ENCODE data around the gene FNTB. TPM values are rescaled to one million over a fixed set of nuclear protein-coding genes. Genes with fewer than 3 reads are reported as not detected.

The FNTB gene
- polyA plus RNA-seq, 1 donor from 2014 or later, result 6.7 TPM

DNA sequence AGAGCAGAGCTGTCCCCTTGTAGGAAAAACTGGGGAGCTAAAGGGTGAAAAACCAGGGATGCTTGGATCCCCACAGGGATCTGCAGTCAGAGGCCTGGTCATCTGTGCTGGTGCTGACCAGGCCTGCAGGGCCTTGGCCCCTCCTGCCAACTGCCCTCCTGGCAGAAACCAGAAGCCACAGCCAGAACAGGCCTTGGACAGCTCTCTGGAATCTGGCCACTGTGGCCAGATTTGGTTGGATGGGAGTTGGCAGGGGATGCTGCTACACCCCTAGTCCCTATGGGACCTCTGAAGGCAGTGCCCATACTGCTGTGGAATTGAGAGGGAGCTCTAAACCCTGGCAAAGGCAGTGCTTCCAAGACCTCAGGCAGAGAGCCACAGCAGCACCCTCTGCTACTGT lies 35.0 kb upstream of the FNTB start:
- Histone ChIP-seq H3K9ac (ENCODE audit: low read length) (no peak overlapping the region), H3K36me3 (ENCODE audit: insufficient read depth, low read length) (no peaks in the 10 kb centered on the region), H2AFZ (ENCODE audit: low read depth, low read length) (no peak overlapping the region), H3K9me3 (ENCODE audit: low read length) (no peaks in the 10 kb centered on the region), H3K9me2 (ENCODE audit: insufficient read depth, low read length) (no peaks in the 10 kb centered on the region), H4K20me1 (ENCODE audit: insufficient read depth) (no peaks in the 10 kb centered on the region), H3K79me2 (replicated peaks; ENCODE audit: insufficient read depth, low read length) (no peaks in the 10 kb centered on the region), H3K4me3 (ENCODE audit: low read length) (no peak overlapping the region), H3K27ac (ENCODE audit: low read length) (no peak overlapping the region), H3F3A (ENCODE audit: insufficient read depth, low read length, poor library complexity, severe bottlenecking) (no peaks in the 10 kb centered on the region), H3K4me2 (ENCODE audit: low read length) (no peak overlapping the region), H3K27me3 (ENCODE audit: insufficient read depth, low read depth, low read length) (no peaks in the 10 kb centered on the region)
- no peak for TF ChIP-seq RAD21 (conservative IDR thresholded peaks at IDR 0.05)
- no peak for TF ChIP-seq EZH2 (IDR thresholded peaks at IDR 0.05; ENCODE audit: borderline replicate concordance, insufficient read depth, low read length, poor library complexity, severe bottlenecking)
- TF ChIP-seq POLR2AphosphoS5 (IDR thresholded peaks at IDR 0.05), result no peak

DNA sequence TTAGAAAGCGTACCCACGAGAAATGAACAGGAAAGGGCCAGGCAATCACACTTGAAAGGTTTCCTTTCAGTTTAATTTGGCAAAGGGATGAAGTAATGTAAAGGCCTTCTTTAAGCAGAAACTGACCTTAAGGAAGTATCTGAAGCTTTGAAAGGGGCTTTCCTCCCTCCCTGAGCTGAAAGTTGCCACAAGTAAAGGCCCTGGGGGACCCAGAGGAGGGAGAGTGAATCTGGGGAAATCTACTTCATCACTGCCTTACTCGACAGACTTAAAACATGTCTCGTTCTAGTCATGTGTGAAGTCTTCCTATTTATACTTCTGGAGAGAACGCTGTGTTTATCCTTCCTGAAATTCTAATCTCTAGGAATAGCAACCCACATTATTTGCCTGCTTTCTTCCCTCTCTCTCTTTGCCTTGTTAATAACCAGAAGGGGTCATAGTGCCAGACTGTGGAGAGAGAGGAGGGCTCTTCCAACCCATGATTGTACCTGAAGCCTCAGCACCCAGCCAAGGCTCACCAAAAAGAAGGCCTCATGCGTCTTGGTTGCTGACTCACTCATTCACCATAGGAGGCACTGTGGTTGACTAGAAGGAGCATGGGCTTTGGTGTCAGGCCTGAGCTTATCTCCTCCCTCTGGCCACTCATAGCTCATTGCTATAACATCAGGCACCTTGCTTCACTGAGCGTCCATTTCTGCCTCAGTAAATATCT lies 33.9 kb upstream of the FNTB start:
- Histone ChIP-seq H3K4me3 (ENCODE audit: low read length) (no peak overlapping the region), H2AFZ (ENCODE audit: low read depth, low read length) (no peak overlapping the region), H3K27ac (ENCODE audit: low read length) (no peak overlapping the region), H3K9me2 (ENCODE audit: insufficient read depth, low read length) (no peaks in the 10 kb centered on the region), H3K36me3 (ENCODE audit: insufficient read depth, low read length) (no peaks in the 10 kb centered on the region), H3F3A (ENCODE audit: insufficient read depth, low read length, poor library complexity, severe bottlenecking) (no peaks in the 10 kb centered on the region), H3K4me2 (ENCODE audit: low read length) (no peak overlapping the region), H4K20me1 (ENCODE audit: insufficient read depth) (no peaks in the 10 kb centered on the region), H3K9ac (ENCODE audit: low read length) (no peak overlapping the region), H3K79me2 (replicated peaks; ENCODE audit: insufficient read depth, low read length) (no peaks in the 10 kb centered on the region), H3K27me3 (ENCODE audit: insufficient read depth, low read depth, low read length) (no peaks in the 10 kb centered on the region), H3K9me3 (ENCODE audit: low read length) (no peaks in the 10 kb centered on the region)
- no peak for TF ChIP-seq RAD21 (conservative IDR thresholded peaks at IDR 0.05)
- no peak for TF ChIP-seq POLR2AphosphoS5 (IDR thresholded peaks at IDR 0.05)
- no peak for TF ChIP-seq MXI1 (conservative IDR thresholded peaks at IDR 0.05; ENCODE audit: poor library complexity, severe bottlenecking)
- TF ChIP-seq, protein P1, sequence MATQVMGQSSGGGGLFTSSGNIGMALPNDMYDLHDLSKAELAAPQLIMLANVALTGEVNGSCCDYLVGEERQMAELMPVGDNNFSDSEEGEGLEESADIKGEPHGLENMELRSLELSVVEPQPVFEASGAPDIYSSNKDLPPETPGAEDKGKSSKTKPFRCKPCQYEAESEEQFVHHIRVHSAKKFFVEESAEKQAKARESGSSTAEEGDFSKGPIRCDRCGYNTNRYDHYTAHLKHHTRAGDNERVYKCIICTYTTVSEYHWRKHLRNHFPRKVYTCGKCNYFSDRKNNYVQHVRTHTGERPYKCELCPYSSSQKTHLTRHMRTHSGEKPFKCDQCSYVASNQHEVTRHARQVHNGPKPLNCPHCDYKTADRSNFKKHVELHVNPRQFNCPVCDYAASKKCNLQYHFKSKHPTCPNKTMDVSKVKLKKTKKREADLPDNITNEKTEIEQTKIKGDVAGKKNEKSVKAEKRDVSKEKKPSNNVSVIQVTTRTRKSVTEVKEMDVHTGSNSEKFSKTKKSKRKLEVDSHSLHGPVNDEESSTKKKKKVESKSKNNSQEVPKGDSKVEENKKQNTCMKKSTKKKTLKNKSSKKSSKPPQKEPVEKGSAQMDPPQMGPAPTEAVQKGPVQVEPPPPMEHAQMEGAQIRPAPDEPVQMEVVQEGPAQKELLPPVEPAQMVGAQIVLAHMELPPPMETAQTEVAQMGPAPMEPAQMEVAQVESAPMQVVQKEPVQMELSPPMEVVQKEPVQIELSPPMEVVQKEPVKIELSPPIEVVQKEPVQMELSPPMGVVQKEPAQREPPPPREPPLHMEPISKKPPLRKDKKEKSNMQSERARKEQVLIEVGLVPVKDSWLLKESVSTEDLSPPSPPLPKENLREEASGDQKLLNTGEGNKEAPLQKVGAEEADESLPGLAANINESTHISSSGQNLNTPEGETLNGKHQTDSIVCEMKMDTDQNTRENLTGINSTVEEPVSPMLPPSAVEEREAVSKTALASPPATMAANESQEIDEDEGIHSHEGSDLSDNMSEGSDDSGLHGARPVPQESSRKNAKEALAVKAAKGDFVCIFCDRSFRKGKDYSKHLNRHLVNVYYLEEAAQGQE (IDR thresholded peaks at IDR 0.05; ENCODE audit: borderline replicate concordance), result no peak
- no peak for TF ChIP-seq EP300 (conservative IDR thresholded peaks at IDR 0.05; ENCODE audit: poor library complexity, severe bottlenecking)
- no peak for TF ChIP-seq EZH2 (IDR thresholded peaks at IDR 0.05; ENCODE audit: borderline replicate concordance, insufficient read depth, low read length, poor library complexity, severe bottlenecking)
- TF ChIP-seq TAF1 (IDR thresholded peaks at IDR 0.05; ENCODE audit: low read depth), result no peak
- no peak for TF ChIP-seq SMC3 (conservative IDR thresholded peaks at IDR 0.05; ENCODE audit: poor library complexity)
- TF ChIP-seq, protein P2, sequence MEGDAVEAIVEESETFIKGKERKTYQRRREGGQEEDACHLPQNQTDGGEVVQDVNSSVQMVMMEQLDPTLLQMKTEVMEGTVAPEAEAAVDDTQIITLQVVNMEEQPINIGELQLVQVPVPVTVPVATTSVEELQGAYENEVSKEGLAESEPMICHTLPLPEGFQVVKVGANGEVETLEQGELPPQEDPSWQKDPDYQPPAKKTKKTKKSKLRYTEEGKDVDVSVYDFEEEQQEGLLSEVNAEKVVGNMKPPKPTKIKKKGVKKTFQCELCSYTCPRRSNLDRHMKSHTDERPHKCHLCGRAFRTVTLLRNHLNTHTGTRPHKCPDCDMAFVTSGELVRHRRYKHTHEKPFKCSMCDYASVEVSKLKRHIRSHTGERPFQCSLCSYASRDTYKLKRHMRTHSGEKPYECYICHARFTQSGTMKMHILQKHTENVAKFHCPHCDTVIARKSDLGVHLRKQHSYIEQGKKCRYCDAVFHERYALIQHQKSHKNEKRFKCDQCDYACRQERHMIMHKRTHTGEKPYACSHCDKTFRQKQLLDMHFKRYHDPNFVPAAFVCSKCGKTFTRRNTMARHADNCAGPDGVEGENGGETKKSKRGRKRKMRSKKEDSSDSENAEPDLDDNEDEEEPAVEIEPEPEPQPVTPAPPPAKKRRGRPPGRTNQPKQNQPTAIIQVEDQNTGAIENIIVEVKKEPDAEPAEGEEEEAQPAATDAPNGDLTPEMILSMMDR (IDR thresholded peaks at IDR 0.05; ENCODE audit: poor library complexity, severe bottlenecking), result no peak
